Stimulated activated CD4-positive, alpha-beta T cell treated with anti-CD3 and anti-CD28 coated beads, Interleukin-15, amount 100 ng/mL, for 48 hours (primary cell): ENCODE measurements around the gene HSP90AB1.

Source experiments
- DNase-seq, 2 donors: peaks; one replicate each; pipeline ENCODE4 v3.0.0-alpha.2; 2020; ENCODE audit warnings: low read depth in 2 of 2

HSP90AB1 gene

DNA sequence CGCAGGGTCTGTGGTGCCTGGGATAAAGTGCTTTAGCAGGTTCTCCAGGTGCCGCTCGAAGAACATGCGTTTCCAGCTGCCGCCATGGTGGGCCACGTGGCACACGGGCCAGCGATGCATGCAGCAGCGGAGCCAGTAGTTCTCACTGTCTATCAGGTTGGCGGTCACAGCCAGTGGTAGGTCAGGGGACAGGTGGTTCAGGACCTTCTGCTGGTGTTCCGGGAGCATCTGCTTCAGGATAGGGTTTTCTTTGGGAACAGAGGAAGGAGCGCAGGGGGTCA, 39.3 kb downstream of the HSP90AB1 start:
- DNase-seq = no peak

DNA sequence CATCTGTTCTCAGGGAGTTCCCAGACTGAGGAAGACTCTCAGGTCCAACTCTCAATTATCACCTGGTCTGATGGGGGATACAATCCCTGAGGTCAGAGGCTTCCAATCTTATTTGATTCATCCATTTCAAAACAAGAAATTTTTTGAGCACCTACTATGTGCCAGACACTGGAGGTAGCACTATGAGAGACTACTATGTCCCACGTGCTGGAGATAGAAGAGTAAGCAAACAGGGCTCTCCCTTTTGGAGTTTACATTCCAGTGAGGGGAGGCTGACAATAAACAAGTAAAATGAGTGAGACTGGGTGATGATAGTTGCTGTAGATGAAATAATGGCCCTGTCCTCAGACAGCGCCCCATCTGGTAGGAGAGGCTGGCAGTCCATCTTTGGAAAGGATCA, 39.8 kb downstream of the HSP90AB1 start:
- DNase-seq = no peak

DNA sequence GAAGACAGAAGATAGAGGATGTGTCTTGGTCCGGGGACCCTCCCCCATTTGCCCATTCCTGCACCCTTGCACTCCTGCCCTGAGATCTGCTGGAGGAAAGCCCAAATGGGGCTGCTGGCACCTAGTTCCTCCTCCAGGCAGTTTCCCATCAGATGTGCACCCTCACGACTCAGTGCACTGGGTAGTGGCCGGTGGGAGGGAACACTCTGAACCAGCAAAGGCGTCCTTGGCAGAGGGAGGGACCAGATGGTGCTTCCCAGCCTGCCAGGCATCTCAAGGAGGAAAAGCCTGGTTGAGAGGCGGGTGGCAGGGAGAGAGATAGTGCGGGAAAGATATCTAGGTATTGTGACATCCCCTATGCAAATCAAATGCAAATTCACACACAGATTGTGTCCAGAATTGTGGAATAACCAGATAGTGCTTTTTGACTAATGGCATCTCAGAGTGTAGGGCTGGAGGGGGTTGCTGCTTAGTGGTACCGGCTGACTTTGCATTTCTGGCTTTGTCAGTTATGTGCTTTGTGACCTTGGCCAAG, 42.9 kb downstream of the HSP90AB1 start:
- no peak for DNase-seq

DNA sequence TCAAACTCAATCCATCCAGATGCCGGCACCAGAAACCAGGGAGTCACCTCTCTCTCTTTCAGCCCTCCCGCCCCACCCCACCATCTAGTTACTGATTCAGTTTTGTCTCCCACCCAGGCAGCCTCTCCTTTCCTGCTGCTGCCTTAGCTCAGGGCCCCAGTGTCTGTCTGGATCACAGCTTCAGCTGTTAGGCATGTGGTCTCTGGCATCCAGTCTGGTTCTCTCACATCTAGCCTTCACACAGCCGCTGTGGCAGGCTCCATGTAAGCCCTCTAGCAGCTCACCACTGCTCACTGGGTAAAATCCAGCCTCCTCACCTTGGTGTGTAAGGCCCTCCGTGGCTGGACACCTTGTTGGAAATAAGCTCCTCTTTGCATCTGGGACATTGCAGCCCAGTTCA, 44.9 kb downstream of the HSP90AB1 start:
- no peak for DNase-seq

DNA sequence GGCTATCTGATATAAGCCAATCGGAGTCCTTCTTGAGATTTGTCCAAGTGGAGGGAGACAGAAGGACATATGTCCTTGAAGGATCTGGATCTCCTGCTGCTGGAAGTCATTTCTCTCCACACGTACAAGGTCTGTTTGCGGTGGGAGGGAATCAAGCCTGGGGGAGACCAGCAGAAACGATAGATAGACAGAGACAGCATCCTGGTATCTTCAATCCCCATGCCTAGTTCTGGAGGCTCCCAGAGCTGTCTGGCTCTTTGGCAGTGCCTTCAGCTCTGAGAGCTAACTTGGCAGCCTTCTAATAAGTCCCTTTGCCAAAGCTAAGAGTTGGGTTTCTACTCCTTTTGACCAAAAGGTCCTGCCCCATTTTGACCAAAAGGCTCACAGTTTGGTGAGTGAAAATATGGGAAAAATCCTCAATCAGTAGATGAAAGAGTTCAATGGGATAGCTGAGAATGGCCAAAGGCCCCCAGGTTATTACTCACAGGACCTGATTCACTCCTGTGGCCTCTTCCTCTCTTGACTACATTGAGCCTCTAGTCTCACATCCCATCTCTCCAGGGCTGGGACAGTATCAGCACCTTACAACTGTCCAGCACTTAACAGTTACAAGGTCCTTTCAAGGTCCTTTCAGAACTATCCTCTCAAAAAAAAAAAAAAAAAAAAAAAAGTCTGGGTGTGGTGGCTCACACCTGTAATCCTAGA, 45.9 kb downstream of the HSP90AB1 start:
- DNase-seq = no peak

DNA sequence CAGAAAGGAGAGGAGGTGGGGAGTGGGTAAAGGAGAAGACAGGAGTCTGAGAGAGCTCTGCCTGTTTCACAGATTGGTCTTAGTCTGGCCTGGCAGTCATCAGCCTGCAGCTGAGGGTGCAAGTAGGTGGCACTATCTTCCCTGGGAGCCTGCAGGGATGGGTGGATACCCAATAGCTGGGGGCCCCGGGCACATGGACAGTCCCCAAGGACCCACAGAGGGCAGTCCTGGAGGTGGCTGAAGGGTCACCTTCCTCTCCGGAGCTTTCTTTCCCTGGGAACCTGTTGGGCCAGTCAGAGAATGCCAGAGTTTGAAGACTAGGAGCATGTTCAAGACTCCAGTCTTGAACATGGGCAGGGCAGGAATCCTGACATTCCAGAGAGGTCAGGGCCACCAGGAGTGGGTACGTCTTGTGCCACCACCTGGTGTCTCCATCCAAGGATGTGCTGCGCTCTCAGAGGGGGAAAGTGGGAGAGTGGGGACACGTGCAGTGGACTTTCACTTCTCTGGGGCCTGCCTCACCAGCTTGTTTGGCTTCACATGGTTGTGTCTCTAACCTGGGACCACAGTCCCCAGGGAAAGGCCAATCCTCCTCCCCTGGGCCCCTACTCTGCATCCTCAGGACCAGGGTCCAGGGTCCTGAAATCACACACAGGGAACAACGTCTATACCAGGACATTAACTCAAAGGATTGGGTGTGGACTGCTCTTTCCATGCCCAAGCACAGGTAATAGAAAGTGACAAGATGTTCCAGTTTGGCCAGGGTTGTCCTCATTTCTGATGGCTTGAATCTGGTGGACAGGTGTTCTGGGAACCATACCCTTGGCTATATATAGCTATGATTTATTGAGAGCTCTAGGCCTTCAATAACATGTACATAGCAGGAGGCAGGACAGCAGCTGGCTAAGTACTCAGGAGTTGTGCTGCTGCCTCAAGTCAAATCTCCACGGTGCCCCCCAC, 48.2 kb downstream of the HSP90AB1 start:
- DNase-seq = no peak

DNA sequence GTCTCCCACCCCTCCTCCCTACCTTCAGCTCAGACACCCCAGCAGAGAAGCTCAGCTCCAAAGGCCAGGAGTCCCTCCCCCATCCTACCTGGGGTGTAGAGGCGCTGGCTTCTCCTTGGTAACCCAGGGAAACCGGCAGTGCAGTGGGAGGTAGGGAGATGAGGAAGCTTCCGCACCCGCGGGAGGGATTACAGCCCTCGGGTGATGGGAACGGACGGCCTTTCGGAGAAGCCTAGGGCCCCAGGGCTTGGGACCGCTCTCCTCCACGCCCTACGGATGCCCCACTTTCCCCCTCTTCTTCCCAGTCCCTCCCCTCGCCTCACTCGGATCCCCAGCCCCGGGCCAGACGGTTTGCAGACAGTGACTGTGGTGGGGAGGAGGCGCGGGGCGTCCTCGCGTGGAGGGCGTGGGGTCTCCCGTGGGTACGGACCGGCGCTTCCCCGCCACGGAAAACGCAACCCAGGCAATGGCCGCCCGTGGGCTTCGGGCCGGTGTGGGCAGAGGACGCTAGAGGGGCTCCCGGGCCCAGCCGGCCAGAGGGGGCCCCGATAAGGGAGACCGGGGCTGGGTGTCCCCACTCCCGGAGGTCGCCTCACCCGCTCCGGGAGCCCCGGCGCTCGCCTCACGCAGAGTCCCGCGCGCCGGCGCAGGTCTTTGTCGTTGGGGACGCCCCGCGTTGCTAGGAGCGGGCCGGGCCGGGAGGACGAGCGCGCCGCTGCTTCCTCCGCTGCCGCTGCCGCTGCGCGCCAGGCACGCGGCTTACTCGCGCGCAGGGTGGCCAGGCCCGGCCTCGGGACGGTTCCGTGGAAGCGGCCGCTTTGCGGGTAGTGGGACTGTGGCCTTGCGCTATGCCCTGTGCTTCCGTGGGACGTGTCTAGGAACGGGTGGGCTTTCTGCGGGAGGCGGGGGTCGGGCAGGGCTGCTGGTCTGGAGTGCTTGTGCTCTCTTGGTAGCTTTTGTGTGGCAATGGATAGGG, 50.5 kb downstream of the HSP90AB1 start:
- DNase-seq = peak in 1 of 2 donors; percentile 51

DNA sequence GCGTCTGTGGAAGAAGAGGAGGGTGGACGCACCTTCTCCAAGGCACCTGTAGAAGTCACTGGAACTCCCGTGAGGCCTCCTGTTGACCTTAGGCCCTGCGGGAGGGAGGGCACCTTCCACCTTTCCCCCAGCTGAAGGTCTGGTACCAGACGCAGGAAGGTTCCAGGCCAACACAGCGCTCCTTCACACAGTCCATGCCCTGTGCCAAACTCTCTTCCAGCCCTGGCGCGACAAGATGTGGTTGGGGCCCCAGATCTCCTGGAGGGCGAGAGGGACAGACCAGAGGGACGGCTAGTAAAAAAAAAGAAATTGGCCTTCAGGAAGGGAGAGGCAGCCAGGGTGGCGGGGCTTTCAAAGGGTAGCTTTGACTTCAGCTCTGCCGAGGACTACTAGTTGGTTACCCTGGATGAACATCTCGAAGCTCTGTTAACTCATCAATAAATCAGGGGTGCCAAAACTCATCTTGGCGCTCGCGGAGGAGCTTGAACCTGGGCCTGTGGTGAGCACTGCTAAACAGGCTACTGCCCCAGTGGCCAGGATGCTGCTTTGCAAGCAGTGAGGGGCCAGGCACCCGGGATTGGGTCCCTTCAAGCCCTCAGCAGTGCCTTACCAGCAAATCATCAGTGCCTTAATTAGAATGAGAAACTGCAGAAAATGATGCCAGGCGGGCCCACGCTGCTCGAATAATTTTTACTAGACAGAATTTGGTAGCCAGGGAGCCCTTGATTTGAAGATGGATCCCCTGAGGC, 51.3 kb downstream of the HSP90AB1 start:
- no peak for DNase-seq

DNA sequence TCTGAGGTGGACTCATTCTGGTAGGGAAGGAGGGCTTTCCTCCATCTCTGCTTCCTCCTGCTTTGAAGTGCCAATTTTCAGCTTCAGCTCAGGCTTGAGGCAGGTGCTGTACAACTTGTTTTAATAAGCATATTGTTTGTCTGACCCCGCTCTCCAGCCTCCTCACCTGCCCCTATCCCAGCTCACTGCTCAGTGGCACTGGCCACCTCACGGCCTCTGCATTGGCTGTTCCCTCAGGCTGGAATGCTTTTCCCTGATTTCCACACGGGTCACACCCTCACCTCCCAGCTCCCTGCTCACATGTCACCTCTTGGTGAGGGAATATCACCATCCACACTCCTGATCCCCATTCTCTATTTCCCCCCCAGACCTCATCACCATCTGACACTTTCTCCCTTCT, 52.0 kb downstream of the HSP90AB1 start:
- no peak for DNase-seq

DNA sequence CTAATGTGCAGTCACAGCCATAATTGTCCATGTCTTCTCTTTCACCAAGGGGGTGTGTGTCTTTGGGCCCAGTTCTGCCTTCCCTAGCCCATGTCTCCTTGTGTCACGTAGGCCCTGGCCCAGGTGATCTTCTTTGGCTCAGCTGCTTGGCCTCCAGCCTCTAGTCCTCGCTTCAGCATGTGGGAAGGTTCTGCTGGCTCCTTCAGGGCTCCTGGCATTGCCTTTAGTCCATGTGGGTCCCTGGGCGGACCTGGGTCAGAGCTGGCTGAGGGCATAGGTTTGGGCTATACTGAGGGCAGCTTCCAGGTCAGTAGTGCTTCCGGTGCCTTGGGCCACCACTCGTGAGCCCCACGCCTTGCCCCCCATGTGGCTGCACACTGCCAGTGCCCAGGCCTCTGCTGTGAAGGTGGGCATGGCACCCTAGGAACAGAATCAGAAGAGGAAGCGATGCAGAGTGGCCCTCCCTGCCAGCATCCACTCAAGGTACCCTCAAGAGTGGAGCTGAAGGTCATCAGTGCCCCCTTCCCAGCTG, 53.5 kb downstream of the HSP90AB1 start:
- DNase-seq = no peak

DNA sequence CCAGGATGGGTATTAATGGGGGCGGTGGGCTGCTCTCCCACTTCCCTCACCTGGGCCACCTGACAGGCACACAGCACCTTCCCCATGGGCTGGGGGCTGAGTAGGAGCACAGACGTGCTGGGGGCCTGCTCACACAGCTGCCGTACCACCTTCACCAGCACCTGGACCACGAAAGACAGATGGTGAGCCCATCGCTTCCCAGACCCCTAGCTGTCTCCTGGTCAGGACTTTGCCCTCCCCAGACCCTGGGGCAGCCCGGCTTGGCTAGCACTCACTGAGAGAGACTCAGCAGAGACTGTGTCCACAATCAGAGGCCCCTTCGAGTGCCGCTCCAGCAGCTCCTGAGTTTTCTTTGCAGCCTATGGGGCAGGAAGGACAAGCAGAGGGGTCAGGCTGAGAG, 54.2 kb downstream of the HSP90AB1 start:
- no peak for DNase-seq

DNA sequence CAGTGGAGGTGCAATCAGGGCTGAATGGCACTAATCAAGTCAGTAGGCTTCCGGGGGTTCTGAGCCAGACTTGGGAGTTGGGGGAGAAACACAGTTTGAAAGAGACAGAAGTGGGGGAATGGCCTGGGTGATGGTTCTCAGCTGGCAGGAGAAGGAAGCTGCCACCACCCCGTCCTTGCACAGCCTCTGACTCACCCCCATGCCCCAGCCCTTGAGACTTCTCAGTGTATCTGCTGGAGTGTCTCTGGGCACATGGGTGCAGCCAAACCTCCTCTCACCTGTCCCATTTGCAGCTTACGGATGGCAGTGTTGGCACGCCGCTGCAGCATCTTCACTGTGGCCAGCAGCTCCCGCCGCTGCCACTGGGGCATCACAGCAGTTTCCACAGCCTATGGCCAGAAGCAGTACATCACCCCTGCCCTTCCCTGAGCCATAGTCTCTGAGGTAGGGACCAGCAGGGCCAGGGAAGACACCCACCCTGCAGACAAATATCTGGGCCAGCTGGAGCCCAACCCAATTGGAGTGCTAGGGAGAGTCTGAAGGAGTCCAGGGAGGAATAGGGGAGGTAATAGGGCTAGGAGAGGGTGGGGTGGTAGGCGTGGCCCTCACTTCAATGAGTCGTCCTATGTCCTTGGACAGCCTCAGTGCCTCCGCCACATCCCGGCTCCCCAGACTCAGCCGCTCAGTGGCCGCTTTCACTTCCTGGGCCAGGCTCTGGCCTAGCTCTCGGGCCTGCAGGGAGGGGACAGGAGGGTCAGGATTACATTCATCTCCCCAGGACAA, 55.1 kb downstream of the HSP90AB1 start:
- DNase-seq = no peak

DNA sequence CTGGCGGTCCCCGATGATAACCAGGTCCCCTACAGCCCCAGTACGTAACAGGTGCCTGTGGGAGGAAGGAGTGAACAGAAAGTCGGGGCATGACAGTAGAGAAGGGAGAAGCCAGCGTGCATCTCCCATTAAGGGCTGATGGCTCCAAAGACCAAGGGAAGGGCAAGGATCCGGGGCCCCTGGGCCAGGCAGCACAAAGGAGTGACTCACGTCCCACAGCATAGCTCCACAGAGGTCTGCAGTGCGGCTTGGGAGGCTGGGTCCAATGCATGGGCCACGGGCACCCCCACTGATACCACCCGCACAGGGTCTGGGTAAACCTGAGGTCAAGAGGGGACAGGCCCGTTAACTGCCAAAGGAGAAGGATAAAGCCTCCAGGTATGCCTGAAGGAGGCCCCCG, 56.0 kb downstream of the HSP90AB1 start:
- no peak for DNase-seq
